Esophagus mucosa (tissue), 1 donor: Measurements from ENCODE around the gene WDR20. TPM values are rescaled to one million over a fixed set of nuclear protein-coding genes. Genes with fewer than 3 reads are reported as not detected.
A peak's percentile ranks its signal among the peaks of the same experiment; 100 is the strongest.
"Not testable (repeated sequence)": the region's sequence is repeated elsewhere in the genome, so short reads cannot be mapped to it uniquely, and the experiment has no call there.

Experiments used
- ATAC-seq: fragments of 200-7000 bp; cut with Tn5 transposase; one replicate; pipeline ENCODE4 v1.9.1; 2020
- total RNA-seq: library from RNA; stranded (reverse); gene quantifications from one replicate; pipeline ENCODE4 v1.2.4, GENCODE V29; 2023
- donor health status: DM: yes; HTN: yes; CAD: no.

WDR20 gene
- total RNA-seq, 1 donor from 2014 or later = 26.5 TPM

DNA sequence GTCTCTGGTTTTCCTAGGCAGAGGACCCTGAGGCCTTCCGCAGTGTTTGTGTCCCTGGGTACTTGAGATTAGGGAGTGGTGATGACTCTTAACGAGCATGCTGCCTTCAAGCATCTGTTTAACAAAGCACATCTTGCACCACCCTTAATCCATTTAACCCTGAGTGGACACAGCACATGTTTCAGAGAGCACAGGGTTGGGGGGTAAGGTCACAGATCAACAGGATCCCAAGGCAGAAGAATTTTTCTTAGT lies 32.2 kb downstream of the WDR20 start:
- not testable (repeated sequence) for ATAC-seq

DNA sequence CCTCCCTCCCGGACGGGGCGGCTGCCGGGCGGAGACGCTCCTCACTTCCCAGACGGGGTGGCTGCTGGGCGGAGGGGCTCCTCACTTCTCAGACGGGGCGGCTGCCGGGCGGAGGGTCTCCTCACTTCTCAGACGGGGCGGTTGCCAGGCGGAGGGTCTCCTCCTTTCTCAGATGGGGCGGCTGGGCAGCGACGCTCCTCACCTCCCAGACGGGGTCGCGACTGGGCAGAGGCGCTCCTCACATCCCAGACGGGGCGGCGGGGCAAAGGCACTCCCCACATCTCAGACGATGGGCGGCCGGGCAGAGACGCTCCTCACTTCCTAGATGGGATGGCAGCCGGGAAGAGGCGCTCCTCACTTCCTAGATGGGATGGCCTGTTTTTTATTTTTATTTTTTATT lies 33.0 kb downstream of the WDR20 start:
- ATAC-seq = not testable (repeated sequence)

DNA sequence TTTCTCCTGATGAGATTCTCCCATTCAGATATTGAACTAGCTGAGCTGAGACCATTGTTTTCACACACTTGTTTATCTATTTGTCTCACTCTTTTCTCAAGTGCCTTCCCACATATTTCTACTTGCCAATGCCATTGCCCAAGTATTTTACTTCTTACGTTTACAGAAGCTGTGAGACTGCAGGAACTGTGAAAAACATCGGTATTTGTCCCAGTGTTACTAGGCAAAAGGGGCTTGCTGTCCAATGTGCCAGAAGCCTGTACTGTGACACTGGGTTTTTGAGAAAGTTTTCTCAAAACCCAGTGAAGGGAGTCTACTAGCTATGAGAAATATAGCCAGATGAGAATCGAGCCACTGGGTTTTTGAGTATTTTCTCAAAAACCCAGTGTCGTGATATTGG lies 37.5 kb downstream of the WDR20 start:
- no peak for ATAC-seq

DNA sequence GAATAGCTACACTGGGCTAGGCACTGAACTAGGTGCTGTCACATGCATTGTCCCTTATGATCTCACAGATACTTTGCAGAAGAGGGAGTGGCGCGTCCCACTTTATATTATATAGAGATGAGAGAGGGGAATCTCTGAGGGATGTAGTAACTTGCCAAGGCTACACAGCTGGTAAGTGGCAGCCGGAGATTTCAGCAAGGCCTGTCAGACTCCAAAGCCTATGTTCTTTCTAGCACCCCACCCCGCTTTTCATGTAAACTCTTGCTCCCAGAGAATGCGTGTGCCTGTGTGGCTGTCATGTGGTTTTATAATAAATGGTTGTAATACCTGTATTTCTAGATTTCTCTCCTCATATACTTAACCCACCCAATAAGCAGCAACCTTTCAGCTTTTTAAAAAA lies 39.1 kb downstream of the WDR20 start:
- ATAC-seq = peak; percentile 81

DNA sequence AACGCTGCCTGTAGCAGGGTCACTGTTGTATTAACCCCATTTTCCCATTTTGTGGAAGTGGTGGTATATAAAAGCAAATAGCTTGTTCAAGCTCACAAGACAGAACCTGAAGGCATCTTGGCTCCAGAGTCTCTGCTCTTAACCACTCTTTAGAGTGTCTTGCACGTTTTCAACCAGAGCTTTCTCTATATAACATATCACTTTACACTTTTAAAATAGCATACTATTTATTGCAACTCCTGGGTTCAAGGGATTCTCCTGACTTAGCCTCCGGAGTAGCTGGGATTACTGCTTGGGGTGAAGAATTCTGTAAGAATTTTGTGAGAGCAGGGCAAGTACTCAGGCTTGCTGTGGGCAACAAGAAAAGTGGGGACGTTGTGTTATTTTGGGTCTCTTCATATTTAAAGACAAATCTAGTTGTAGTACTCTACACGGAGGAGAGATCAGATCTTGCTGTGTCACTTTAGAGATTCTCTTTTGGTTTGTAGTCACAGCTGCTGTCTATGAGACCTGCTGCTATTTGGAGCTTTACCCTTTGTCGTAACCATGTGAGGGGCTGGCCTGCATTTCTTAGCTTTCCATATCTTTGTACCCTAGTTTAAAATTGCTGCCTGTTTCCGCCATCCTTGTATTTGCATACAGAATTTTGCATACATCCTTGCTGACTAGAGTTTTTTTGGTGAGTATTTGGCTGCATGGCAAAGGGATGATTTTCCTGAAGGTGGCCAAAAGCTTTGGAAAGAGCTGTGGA lies 40.7 kb downstream of the WDR20 start:
- ATAC-seq = no peak

DNA sequence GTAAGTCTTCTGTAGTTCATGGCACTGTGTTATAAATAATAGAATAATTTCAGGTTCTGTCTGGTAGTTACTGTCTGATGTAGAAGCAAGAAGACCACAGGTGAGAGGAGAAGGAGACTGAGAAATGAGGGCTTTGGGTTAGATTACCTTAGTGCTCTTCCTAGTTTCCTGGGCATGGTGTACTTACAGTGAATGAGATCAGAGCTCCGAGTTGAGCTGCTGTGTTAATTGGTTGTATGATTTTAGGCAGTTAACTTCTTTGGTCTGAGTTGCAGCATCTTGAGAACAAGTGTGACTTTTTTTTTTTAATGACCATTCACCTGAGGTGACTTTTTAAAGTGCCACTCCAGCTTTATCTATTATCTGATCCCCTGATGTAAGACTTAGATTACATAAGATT lies 41.5 kb downstream of the WDR20 start:
- no peak for ATAC-seq

DNA sequence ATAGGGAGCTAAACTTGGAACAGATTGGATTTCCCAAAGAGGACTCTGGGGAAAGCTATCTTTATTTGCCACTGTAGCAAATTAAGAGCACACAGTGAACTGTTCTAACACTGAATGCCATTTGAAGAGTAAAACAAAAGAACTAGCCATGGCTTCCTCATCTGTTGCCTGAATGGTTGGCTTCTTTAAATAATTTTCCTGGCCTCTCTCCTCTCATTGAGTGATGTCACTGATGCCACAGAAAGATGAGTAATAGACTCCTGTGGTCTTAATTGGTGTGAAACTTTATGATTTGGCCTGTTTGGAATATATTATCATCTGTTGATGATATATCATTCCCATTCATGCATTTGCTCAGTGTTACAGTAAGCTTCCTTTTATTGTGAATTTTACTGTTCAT lies 42.5 kb downstream of the WDR20 start:
- ATAC-seq = no peak

DNA sequence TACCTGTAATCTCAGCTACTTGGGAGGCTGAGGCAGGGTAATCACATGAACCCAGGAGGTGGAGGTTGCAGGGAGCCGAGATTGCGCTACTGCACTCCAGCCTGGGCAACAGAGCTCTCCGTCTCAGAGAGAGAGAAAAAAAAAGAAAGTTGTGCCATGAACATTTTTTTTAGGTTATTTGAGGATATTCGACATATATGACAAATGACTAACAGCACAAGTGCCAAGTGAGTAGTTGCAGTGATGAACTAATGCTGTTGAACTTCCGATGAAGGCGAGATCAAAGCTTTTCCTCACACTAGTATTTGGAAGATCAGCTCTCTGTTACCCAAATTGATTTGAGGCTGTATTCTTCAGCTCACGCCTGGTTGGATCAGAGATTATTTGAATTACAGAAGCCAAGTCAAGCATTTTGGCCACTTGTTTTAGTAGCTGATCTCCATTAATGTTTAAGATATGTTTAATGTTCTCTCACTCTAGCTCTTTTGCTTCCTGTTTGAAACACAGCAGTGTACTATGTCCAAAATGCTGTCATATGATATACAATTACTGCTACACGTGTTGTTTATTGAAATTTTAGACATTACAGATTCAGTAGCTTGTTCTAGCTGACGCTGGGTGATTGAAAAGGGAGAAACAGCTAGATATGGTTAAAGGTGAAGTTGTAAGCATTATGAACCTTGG lies 43.4 kb downstream of the WDR20 start:
- no peak for ATAC-seq

DNA sequence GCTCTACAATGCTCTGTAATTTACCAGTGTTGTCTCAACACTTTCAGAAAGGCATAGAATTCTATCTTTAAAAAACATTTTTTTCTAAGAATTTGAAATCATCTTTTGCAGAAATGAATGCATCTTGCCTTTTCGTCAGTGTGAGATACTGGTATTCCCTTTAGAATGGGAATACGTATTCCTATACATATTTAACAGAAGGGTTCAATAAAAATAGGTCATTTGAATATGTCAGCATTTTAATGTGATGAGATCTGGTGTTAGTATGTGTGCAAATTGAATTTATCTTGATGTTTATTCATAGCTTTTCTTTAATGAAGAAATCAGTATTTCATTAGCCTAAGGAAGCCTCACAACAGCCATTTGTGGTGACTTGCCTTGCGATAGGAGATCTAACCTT lies 44.2 kb downstream of the WDR20 start:
- ATAC-seq = no peak

DNA sequence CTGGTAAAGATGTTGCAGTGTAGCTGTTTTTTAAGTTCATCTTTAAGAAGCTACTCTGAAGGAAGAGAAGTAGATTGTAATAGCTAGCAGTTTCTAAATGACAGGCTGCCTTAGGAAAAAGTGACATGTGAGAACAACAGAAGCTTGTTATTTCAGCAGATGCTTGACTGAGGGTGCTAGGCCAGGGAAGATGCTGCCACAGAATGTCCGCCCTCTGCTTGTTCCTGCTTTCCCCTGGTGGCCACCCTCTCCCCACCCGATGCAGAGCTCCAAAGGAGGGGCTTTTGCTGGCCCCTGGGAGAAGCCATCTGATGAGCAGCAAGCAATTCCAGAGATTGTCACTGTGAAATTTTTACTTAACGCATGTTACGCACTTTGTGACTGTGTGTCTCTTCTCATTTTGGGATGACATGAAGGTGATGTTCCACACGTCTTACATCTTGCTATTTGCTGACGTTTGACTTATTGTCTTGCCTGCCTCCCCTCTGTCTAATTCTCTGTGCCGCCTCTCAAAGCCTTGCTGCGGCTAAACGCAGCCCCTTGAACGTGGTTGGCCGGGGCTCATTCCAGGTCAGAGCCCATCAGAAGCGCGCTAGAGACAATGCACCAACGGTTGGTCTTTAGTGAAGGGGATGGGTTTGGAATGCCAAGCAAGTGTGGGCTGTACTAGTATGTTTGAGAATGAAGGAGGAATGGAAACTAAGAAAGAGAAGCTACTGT lies 44.8 kb downstream of the WDR20 start:
- no peak for ATAC-seq

DNA sequence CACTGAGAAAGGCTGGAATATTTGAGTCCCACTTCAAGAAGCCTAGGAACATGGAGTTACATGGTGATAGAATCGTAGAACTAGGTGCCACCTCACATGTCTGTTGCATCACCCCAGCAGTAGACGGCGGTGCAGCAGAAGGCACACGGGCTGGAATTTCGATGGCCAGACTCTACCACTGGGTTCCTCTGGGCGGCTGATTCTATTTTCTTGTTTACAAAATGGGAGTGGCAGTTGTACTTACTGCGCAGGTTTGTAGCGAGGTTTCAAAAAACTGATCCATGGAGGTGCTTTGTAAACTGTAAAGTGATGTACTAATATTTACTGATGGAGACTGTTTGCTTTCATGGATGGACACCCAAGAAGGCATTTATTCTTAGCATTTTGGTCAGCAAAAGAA lies 45.7 kb downstream of the WDR20 start:
- no peak for ATAC-seq

DNA sequence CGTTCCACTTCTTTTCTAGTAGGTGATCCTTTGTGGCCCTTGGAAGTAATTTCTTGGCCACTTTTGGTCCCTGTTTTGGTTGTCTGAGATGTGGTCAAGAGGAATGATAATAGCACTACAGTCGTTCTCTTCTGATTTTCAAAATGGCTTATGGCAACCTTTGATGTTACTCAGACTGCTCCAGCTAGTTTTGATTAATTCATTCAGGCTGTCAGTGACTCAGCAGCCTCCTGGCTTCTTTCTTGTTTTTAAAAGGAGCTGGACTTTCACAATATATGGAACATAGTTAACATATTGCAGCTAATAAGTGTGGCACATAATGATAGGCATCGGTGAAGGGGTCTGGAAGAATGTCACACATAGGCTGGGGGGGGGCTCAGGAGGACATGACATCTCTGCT lies 47.3 kb downstream of the WDR20 start:
- peak; percentile 81 for ATAC-seq

DNA sequence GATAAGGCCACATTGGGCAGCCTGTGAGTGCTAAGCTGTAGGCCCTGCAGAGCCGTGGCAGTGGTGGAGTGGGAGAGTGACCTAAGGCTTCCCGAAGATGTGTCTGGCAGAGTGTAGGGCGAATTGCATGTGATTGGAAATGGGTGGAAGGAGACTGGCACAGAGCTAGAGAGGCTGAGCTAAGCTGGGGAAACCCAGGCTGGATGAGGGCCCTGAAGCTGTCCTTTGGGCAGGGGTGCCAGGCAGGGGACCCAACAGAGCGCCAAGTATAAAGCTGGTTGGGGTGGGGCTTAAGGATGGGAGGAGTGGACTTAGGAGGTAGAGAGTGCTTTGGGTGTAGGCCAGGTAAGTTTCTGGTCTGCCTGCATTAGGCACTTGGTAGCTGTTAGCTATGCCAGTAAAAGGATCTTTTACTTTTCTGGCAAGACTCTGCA lies 47.9 kb downstream of the WDR20 start:
- ATAC-seq = peak; percentile 76

DNA sequence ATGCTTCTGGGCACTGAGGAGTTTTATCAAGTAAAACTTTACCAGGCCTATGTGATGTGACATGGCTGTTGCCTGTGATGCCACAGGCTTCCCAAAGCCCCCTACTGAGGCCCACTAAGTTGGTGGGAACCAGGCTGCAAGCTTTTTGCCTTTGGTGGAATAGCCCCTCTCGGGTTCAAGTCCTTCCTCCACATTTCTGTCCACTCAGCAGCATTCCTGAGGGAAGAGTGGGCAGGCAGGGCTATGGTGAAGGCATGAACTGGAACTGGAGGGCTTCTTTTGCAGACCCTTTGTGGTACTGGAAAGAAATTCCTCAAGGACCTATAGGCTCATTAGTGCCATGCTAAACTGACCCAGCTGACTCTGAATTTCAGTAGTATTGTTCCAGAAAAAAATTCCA lies 48.5 kb downstream of the WDR20 start:
- no peak for ATAC-seq

DNA sequence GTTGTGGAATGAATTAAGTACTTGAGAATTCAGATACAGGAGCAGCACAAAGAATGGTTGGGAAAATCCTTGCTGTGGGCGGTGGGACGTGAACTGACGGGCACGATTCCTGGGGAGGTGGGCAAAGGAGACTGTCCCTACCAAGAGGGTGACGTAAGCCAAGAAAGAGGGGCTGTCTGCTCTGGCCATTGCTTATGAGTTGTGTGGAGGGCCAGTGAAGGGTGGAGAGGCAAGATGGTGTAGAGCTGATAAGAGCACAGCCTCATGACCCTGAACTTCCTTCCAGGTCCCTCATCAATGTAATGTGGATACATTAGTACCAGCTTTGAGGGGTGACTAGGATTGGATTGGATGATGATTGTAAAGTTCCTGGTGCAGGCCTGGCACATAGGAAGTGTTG lies 50.2 kb downstream of the WDR20 start:
- ATAC-seq = no peak

DNA sequence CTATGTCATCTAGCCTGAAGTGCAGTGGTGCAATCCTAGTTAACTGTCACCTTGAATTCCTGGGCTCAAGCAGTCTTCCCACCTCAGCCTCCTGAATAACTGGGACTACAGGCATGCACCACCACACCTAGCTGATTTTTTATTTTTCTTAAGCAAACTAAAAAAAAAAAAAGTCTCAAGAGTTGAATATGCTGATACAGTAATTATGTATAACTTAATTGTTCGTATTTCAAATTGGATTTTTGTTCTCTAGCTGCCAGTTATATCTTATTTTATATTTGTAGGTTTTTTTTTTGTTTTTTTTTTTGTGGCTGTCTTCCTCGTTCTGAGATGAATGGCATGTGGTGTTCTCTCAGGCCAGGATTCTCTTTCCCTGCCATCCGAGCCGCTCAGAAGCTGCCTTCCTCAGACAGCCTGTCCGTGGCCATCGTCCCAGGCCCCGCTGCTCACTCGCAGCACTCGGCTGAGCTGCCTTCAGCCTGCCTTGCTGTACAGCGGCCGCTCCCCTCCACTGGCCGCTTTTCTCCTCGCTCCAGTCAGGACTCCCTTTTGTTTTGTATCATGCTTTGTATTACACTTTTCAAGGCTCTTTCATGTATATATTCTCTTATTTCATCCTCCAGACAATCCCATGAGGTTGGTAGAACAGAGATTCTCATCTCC lies 53.3 kb downstream of the WDR20 start:
- ATAC-seq = no peak

DNA sequence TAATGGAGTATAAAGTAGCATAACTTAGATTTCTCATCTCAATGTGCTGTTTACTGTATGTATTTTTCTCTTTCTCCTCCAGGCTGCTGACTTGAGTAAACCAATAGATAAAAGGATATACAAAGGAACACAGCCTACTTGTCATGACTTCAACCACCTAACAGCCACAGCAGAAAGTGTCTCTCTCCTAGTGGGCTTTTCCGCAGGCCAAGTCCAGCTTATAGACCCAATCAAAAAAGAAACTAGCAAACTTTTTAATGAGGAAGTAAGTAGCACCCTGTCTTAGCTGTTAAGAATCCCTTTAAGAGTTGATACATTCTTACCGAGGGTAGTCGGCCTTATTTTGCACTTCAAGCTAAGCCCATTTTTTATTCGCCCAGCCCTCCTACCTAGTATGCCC lies 55.2 kb downstream of the WDR20 start:
- no peak for ATAC-seq

DNA sequence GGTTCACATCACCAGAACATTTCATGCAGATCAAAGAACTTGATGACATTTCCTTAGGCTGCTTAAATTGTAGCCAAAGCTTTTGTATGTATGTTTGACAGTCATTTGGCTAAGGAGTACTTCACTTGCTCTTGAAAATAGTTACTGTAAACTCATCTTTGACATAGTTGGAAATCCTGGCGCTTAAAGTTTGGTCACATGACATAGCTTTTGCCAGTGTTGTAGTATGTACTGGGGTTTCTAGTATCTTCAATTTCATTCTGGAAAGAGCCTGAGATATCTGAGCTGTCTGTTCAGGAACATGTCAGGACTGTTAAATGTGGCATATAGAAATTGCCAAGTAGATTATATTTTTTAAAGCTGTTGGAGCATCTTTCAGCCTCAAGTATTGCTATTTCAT lies 55.7 kb downstream of the WDR20 start:
- ATAC-seq = no peak

DNA sequence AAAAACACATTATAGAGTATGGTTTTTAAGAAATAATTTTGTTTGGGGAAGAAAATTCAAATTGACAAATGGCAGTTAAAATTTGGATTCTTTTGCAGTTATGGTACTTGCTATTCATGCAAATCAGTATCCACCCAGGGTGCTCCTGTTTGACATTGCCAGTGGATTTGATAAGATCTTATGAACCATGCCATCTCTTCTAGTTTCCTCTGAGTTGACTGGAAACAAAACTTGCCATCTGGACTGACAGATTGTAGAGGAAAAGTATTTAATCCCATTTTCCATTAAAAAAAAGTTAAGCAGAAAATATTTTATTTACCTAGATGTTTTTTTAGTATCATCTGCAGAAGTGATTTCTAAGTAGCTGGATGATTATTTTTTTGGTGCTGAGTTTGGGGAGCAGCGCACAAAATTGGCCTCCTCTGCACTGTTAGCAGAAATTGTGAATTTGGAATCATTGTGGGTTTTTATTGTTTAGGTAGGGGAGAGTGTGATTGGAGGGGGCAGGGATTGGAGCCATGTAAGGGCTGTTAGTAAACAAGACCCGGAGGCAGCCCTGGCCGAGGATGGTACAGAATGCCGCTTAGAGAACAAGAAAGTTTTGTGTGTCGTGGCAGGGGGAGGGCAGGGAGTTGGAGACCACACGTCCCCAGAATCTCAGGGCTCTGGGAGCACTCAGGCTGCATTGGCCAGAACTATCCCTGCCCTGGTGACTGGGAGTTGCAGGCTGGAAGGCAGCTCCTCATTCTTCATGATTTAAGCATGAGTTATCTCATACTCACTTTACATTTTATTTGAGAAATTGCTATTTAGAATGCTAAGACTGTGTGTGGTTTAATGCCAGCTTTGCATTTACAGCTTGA lies 56.6 kb downstream of the WDR20 start:
- ATAC-seq = no peak

DNA sequence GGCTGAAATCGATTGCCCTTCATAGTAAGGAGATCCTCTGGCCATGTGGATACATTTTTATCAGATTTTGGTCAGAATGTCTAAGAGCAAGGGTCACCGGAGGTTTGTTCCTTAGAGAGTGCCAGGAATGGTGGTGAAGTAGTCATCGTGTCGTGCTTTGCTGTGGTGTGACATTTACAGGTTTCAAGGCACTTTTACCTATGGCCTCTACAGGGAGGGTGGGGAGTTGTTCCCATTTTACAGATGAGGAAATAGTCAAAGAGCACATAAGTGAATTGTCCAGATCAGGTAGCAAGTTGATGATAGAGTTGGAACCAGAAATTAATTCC lies 57.2 kb downstream of the WDR20 start:
- no peak for ATAC-seq

DNA sequence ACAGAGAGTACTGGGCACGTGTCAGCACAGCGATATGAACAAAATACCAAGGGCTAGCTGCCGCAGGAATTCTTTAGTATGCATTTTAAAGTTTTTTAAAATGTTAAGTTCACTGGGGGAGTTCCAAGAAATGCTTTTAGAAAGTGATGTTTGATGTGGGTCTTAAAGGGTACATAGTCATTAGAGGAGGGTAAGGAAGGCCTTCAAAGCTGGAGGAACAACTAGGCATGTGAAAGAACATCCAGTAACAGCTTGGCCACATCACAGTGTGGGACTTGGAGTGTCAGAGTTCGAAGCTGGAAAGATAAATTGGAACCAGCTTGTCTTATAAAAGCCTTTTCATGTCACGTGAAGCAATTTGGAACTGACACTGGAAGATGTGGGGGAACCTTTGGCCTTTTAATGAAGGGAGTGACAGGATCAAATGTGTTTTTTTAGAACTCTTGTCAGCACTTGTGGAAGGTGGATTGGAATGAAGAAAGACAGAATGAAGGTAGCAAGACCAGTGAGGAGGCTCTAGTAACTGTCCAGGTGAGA lies 57.7 kb downstream of the WDR20 start:
- no peak for ATAC-seq

DNA sequence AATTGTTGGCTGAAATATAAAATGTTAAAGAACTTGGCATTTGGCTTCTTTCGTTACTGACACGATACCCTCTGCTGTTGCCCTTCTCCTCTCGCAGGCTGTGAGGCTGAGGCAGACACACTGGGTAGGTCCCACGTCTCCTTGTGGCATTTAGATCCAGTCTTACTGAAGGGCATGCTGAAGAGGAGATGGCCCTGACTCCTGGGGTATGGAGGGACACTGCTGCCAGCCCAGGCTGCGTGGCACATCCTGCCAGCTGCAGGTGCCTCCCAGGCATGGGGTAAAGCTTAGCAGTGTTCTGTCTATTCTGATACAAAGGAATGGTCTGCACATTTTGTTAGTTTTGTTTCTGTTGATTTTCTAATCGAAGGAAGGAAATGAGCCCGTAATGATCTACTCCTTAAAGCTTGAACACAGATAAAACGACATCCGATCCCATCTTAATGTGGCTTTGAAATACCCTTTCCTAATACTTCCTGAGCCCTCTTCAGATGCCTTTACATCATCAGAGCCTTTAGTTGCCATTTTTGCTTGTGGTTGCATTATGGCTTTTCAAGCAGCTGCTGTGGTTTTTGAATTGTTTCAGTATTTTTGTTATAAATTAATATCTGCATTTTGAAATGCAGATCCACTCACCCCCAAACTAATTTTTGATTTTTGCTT lies 61.1 kb downstream of the WDR20 start:
- ATAC-seq = no peak
